H9 (cell line): Measurements from ENCODE around the gene SRP72. TPM values are rescaled to one million over a fixed set of nuclear protein-coding genes. Genes with fewer than 3 reads are reported as not detected.

ENCODE experiments used
- DNase-seq: peaks from one replicate; pipeline ENCODE4 v3.0.0-alpha.2; 2017
- H2AFZ ChIP-seq: one replicate; pipeline ENCODE4 v1.6.1; 2013; ENCODE audit warnings: mild to moderate bottlenecking, low read length, control low read depth, moderate library complexity
- H2AK5ac ChIP-seq: 2 replicates; pipeline ENCODE4 v1.6.1; 2013; ENCODE audit warnings: low read length, control low read depth, mixed read lengths; ENCODE audit not compliant: insufficient read length
- H2BK120ac ChIP-seq: one replicate; pipeline ENCODE4 v1.6.1; 2013; ENCODE audit warnings: low read depth, mild to moderate bottlenecking, low read length, control low read depth, inconsistent platforms; ENCODE audit not compliant: poor library complexity, severe bottlenecking
- H2BK12ac ChIP-seq: 2 replicates; pipeline ENCODE4 v1.6.1; 2013; ENCODE audit warnings: low read length, control low read depth, mixed read lengths, low read depth; ENCODE audit not compliant: insufficient read length
- H2BK15ac ChIP-seq: 2 replicates; pipeline ENCODE4 v1.6.1; 2013; ENCODE audit warnings: low read depth, low read length, control low read depth
- H2BK20ac ChIP-seq: one replicate; pipeline ENCODE4 v1.6.1; 2013; ENCODE audit warnings: low read depth, mild to moderate bottlenecking, low read length, control low read depth, inconsistent platforms; ENCODE audit not compliant: poor library complexity, severe bottlenecking
- H2BK5ac ChIP-seq: 2 replicates; pipeline ENCODE4 v1.6.1; 2013; ENCODE audit warnings: low read length, control low read depth, mixed read lengths; ENCODE audit not compliant: insufficient read length
- H3K14ac ChIP-seq: 2 replicates; pipeline ENCODE4 v1.6.1; 2013; ENCODE audit warnings: low read length, control low read depth; ENCODE audit not compliant: insufficient read depth
- H3K18ac ChIP-seq: 2 replicates; pipeline ENCODE4 v1.6.1; 2013; ENCODE audit warnings: low read depth, mild to moderate bottlenecking, mixed read lengths, low read length, control low read depth; ENCODE audit not compliant: insufficient read length
- H3K23ac ChIP-seq: 2 replicates; pipeline ENCODE4 v1.6.1; 2013; ENCODE audit warnings: low read length, control low read depth, mixed read lengths, low read depth; ENCODE audit not compliant: insufficient read length
- H3K23me2 ChIP-seq: 2 replicates; pipeline ENCODE4 v1.6.1; 2013; ENCODE audit warnings: low read depth, mild to moderate bottlenecking, mixed read lengths, low read length, control low read depth; ENCODE audit not compliant: insufficient read length, poor library complexity, severe bottlenecking
- H3K27ac ChIP-seq: 2 replicates; pipeline ENCODE4 v1.5.1; 2013; ENCODE audit warnings: low read length, control low read depth, mixed read lengths, low read depth; ENCODE audit not compliant: insufficient read length
- H3K27me3 ChIP-seq: 2 replicates; pipeline ENCODE4 v1.6.1; 2013; ENCODE audit warnings: low read length, control low read depth, inconsistent platforms; ENCODE audit not compliant: insufficient read depth
- H3K4ac ChIP-seq: 2 replicates; pipeline ENCODE4 v1.6.1; 2013; ENCODE audit warnings: low read depth, mild to moderate bottlenecking, control low read depth, inconsistent platforms, low read length, moderate library complexity
- H3K4me1 ChIP-seq: 2 replicates; pipeline ENCODE4 v1.6.1; 2013; ENCODE audit warnings: low read length, control low read depth, inconsistent platforms; ENCODE audit not compliant: insufficient read depth
- H3K4me2 ChIP-seq: 2 replicates; pipeline ENCODE4 v1.6.1; 2013; ENCODE audit warnings: low read length, control low read depth, mixed read lengths; ENCODE audit not compliant: insufficient read length, insufficient read depth
- H3K56ac ChIP-seq: 2 replicates; pipeline ENCODE4 v1.6.1; 2013; ENCODE audit warnings: low read depth, mild to moderate bottlenecking, mixed read lengths, low read length, control low read depth; ENCODE audit not compliant: insufficient read length
- H3K79me1 ChIP-seq: 2 replicates; pipeline ENCODE4 v1.6.1; 2013; ENCODE audit warnings: low read depth, mild to moderate bottlenecking, moderate library complexity, low read length, control low read depth, inconsistent platforms; ENCODE audit not compliant: insufficient read depth, poor library complexity, severe bottlenecking
- H3K79me2 ChIP-seq: 2 replicates; pipeline ENCODE4 v1.6.1; 2013; ENCODE audit warnings: low read length, control low read depth, inconsistent platforms; ENCODE audit not compliant: insufficient read depth
- H3K9ac ChIP-seq: 2 replicates; pipeline ENCODE4 v1.6.1; 2013; ENCODE audit warnings: low read length, control low read depth, mixed read lengths; ENCODE audit not compliant: insufficient read length; ENCODE audit errors: extremely low read depth
- H3K9me3 ChIP-seq: one replicate; pipeline ENCODE4 v1.6.1; 2013; ENCODE audit warnings: low read depth, low read length, inconsistent platforms; ENCODE audit not compliant: control insufficient read depth
- H3T11ph ChIP-seq: one replicate; pipeline ENCODE4 v1.6.1; 2013; ENCODE audit warnings: mild to moderate bottlenecking, low read length, control low read depth, inconsistent platforms
- H4K20me1 ChIP-seq: one replicate; pipeline ENCODE4 v1.6.1; 2013; ENCODE audit not compliant: control insufficient read depth, insufficient read length, insufficient read depth
- H4K5ac ChIP-seq: 2 replicates; pipeline ENCODE4 v1.6.1; 2013; ENCODE audit warnings: low read depth, mild to moderate bottlenecking, mixed read lengths, low read length, control low read depth; ENCODE audit not compliant: insufficient read length
- H4K8ac ChIP-seq: replicated peaks from 2 replicates; pipeline ENCODE4 v1.6.1; 2013; ENCODE audit warnings: low read length, control low read depth, mixed read lengths, low read depth; ENCODE audit not compliant: insufficient read length
- H4K91ac ChIP-seq: 2 replicates; pipeline ENCODE4 v1.6.1; 2013; ENCODE audit warnings: low read depth, mild to moderate bottlenecking, moderate library complexity, mixed read lengths, low read length, control low read depth; ENCODE audit not compliant: insufficient read length
- H3K27ac Mint-ChIP-seq, 3 experiments: 2 replicates in 2 of 3; 3 replicates in 1 of 3; pipeline ENCODE4 v1.8.0; 2020 to 2021; ENCODE audit warnings: mixed read lengths in 3 of 3, mild to moderate bottlenecking in 1 of 3, moderate library complexity in 1 of 3
- H3K27me3 Mint-ChIP-seq: 2 replicates; pipeline ENCODE4 v1.8.0; 2021; ENCODE audit warnings: low read depth, mild to moderate bottlenecking, moderate library complexity, mixed read lengths
- H3K36me3 Mint-ChIP-seq, 3 experiments: 2 replicates in 2 of 3; 3 replicates in 1 of 3; pipeline ENCODE4 v1.8.0; 2020 to 2021; ENCODE audit warnings: low read depth in 3 of 3, mixed read lengths in 3 of 3; ENCODE audit not compliant: insufficient read depth in 1 of 3
- H3K4me1 Mint-ChIP-seq, 2 experiments: 2 replicates each; pipeline ENCODE4 v1.8.0; 2020; ENCODE audit warnings: mixed read lengths in 2 of 2
- H3K4me3 Mint-ChIP-seq, 2 experiments: 2 replicates in 1 of 2; 3 replicates in 1 of 2; pipeline ENCODE4 v1.8.0; 2020 to 2021; ENCODE audit warnings: mild to moderate bottlenecking in 2 of 2, mixed read lengths in 2 of 2, moderate library complexity in 1 of 2
- H3K9me3 Mint-ChIP-seq, 2 experiments: 2 replicates in 1 of 2; 3 replicates in 1 of 2; pipeline ENCODE4 v1.8.0; 2020; ENCODE audit warnings: mild to moderate bottlenecking in 2 of 2, mixed read lengths in 2 of 2, moderate library complexity in 1 of 2
- CTCF ChIP-seq: fragments of 200-600 bp; sonication (generic); conservative IDR thresholded peaks from 3 replicates; pipeline ENCODE4 v1.8.0; 2021; ENCODE audit warnings: antibody characterized with exemption, mild to moderate bottlenecking
- WGBS: extraction: QIAGEN DNeasy Blood & Tissue Kit; methylation state at CpG from one replicate; pipeline ENCODE4 v1.1.7; 2013; ENCODE audit warnings: missing lambda C conversion rate, low lambda C conversion rate, mixed read lengths; ENCODE audit not compliant: insufficient read length; ENCODE audit errors: extremely low coverage; 5-methylcytosine and 5-hydroxymethylcytosine counted together
- total RNA-seq: library from RNA; stranded (reverse); gene quantifications from 2 replicates; pipeline ENCODE4 v1.2.1, GENCODE V29; 2021

Gene SRP72
- total RNA-seq, 1 experiment from 2014 or later, result 141 TPM

GRCh38 chr4:56480691-56481090, 13.3 kb downstream of the SRP72 start:
- Histone ChIP-seq H4K20me1 (no peaks in the 10 kb centered on the region), H3K79me2 (no peaks in the 10 kb centered on the region), H3K23me2 (no peaks in the 10 kb centered on the region), H4K8ac (no peak overlapping the region), H3K9me3 (no peaks in the 10 kb centered on the region), H2BK20ac (no peak overlapping the region), H2BK12ac (no peak overlapping the region), H3K4me1 (no peaks in the 10 kb centered on the region), H3K23ac (no peak overlapping the region), H3K27me3 (no peaks in the 10 kb centered on the region), H2BK120ac (no peak overlapping the region), H3K27ac (no peak overlapping the region), H4K91ac (no peak overlapping the region), H3K9ac (no peak overlapping the region), H3K4ac (no peak overlapping the region), H3K79me1 (no peaks in the 10 kb centered on the region), H2BK15ac (no peak overlapping the region), H2AK5ac (no peak overlapping the region), H3T11ph (no peak overlapping the region), H2BK5ac (no peak overlapping the region), H3K4me2 (no peak overlapping the region), H4K5ac (no peak overlapping the region), H3K14ac (no peak overlapping the region), H2AFZ (no peak overlapping the region), H3K18ac (no peak overlapping the region), H3K56ac (no peak overlapping the region)
- H3K36me3 Mint-ChIP-seq, result peaks cover 21 to 76% (median 67%) of the 10 kb centered on the region in 3 experiments; a peak in 6 of 7 replicates
- no peaks in the 10 kb centered on the region for H3K27me3 Mint-ChIP-seq
- no peak for DNase-seq
- no peak overlapping the region for H3K4me3 Mint-ChIP-seq
- no peaks in the 10 kb centered on the region for H3K4me1 Mint-ChIP-seq
- no peak for TF ChIP-seq CTCF
- WGBS, result no CpG with 5 or more reads among the region's 3 CpGs
- no peak overlapping the region for H3K27ac Mint-ChIP-seq
- no peaks in the 10 kb centered on the region for H3K9me3 Mint-ChIP-seq
